ENCODE data around the gene GATA3.

DNA sequence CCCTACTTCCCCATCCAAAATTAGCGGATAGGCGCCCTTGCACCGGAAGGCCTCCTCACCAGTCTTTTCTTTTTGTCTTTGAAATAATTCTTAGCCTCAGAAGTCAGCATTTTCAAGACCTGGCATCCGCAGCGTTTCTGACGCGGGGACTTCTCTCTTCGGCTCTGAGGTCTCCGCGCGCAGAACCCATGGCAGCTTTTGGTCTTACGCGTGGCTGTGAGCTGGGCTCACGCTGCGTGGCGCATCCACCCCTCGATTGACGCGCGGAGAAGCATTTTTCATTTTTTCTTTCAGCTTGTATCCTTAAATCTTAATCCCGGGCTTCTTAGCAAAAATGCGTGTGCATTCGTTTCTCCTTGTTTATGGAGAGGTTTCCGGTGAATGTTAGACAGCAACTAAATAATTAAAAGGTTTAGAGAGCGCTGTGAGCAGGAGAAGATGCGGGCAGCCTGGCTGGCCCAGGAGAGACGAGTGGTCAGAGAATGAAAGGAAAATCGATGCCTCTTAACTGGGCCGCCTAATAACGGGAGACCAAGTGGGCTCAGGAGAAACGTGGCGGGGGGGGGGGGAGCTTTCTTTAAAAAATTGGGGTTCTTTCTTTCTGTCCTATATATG is 2.0 kb upstream of the GATA3 start:
- TF ChIP-seq, protein P1, sequence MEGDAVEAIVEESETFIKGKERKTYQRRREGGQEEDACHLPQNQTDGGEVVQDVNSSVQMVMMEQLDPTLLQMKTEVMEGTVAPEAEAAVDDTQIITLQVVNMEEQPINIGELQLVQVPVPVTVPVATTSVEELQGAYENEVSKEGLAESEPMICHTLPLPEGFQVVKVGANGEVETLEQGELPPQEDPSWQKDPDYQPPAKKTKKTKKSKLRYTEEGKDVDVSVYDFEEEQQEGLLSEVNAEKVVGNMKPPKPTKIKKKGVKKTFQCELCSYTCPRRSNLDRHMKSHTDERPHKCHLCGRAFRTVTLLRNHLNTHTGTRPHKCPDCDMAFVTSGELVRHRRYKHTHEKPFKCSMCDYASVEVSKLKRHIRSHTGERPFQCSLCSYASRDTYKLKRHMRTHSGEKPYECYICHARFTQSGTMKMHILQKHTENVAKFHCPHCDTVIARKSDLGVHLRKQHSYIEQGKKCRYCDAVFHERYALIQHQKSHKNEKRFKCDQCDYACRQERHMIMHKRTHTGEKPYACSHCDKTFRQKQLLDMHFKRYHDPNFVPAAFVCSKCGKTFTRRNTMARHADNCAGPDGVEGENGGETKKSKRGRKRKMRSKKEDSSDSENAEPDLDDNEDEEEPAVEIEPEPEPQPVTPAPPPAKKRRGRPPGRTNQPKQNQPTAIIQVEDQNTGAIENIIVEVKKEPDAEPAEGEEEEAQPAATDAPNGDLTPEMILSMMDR (IDR thresholded peaks at IDR 0.05 in 4 of 5, conservative IDR thresholded peaks at IDR 0.05 in 1 of 5), result no peak
- TF ChIP-seq POLR2A (IDR thresholded peaks at IDR 0.05), result no peak

Data from gastrocnemius medialis (tissue), 4 donors.